ENCODE data around the gene CD84. TPM values are rescaled to one million over a fixed set of nuclear protein-coding genes. Genes with fewer than 3 reads are reported as not detected.

CD84 gene
- total RNA-seq, 1 experiment from 2014 or later = not detected

GRCh38 chr1:160612613-160613218 lies 33.4 kb upstream of the CD84 start:
- Histone ChIP-seq H3K27me3 (ENCODE audit: low read length) (peaks cover 89% of the 10 kb centered on the region), H3K9me3 (ENCODE audit: low read length) (no peaks in the 10 kb centered on the region), H3F3A (ENCODE audit: low read length, unreplicated experiment) (no peaks in the 10 kb centered on the region), H3K79me2 (ENCODE audit: low read length) (no peaks in the 10 kb centered on the region), H3K4me1 (ENCODE audit: insufficient read depth, low read length) (no peaks in the 10 kb centered on the region), H4K20me1 (ENCODE audit: low read length) (0 out of 2 replicates have a peak, but pooled peaks cover 3% of the 10 kb centered on the region), H3K36me3 (ENCODE audit: low read depth, low read length) (no peaks in the 10 kb centered on the region), H2AFZ (ENCODE audit: low read length) (no peak overlapping the region), H3K27ac (ENCODE audit: low read length) (no peak overlapping the region), H3K4me3 (ENCODE audit: low read length) (no peak overlapping the region), H3K9ac (ENCODE audit: low read length) (no peak overlapping the region), H3K9me2 (replicated peaks; ENCODE audit: low read length) (no peaks in the 10 kb centered on the region), H3K4me2 (ENCODE audit: low read length) (no peak overlapping the region)
- ATAC-seq (no peak), DNase-seq (no peak)
- POLR2A ChIA-PET (ENCODE audit: unreplicated experiment) = no interaction called here
- intact Hi-C loops (cut with micrococcal nuclease) = no loop called here
- CTCF ChIA-PET = no interaction called here
- TF ChIP-seq EZH2phosphoT487 (IDR thresholded peaks at IDR 0.05; ENCODE audit: borderline replicate concordance, low read length) (no peak), EZH2 (IDR thresholded peaks at IDR 0.05; ENCODE audit: low read length, unreplicated experiment) (no peak)
- TF ChIP-seq, protein P1, sequence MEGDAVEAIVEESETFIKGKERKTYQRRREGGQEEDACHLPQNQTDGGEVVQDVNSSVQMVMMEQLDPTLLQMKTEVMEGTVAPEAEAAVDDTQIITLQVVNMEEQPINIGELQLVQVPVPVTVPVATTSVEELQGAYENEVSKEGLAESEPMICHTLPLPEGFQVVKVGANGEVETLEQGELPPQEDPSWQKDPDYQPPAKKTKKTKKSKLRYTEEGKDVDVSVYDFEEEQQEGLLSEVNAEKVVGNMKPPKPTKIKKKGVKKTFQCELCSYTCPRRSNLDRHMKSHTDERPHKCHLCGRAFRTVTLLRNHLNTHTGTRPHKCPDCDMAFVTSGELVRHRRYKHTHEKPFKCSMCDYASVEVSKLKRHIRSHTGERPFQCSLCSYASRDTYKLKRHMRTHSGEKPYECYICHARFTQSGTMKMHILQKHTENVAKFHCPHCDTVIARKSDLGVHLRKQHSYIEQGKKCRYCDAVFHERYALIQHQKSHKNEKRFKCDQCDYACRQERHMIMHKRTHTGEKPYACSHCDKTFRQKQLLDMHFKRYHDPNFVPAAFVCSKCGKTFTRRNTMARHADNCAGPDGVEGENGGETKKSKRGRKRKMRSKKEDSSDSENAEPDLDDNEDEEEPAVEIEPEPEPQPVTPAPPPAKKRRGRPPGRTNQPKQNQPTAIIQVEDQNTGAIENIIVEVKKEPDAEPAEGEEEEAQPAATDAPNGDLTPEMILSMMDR (conservative IDR thresholded peaks at IDR 0.05; ENCODE audit: low read depth, low read length) = no peak
- BruUV-seq (replicated peaks) = no TSS peak

DNA sequence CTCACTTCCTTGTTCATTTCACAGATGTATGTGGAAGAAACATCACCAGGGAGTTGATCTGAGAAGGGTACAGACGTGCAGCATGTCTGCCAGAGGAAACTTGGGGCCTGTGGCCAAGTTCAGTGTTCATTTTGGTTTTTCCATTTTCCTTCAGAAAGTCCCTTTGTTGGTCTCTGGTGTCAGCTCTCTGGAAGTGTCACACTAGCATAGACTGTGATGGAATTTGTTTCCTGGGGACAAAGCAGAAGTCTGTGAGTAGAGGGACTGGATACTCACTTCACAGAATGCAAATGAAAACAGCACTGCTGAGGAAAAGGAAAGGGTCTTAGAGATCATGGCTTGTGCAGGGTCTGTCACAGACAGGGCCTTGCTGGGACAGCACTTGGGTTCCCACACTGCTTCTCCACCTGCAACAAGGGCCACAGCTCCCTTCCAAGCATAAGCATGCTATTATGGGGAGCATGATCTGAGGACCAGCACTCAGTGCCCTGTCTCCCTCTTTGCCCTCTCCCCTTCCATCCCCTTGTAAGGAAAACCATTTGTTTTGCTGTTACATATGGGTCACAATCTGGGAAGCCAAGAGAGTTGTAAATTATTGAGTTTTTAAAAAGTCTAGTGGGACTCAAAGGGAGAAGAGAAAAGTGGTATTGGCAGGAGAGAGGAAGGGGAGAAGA lies 31.4 kb upstream of the CD84 start:
- no peak for TF ChIP-seq EZH2phosphoT487 (IDR thresholded peaks at IDR 0.05; ENCODE audit: borderline replicate concordance, low read length)
- no peak for TF ChIP-seq EZH2 (IDR thresholded peaks at IDR 0.05; ENCODE audit: low read length, unreplicated experiment)
- TF ChIP-seq, protein P1 (conservative IDR thresholded peaks at IDR 0.05; ENCODE audit: low read depth, low read length) = no peak
- Histone ChIP-seq H3F3A (ENCODE audit: low read length, unreplicated experiment) (no peaks in the 10 kb centered on the region), H3K36me3 (ENCODE audit: low read depth, low read length) (no peaks in the 10 kb centered on the region), H4K20me1 (ENCODE audit: low read length) (0 out of 2 replicates have a peak, but pooled peaks cover 3% of the 10 kb centered on the region), H3K27ac (ENCODE audit: low read length) (no peak overlapping the region), H3K79me2 (ENCODE audit: low read length) (no peaks in the 10 kb centered on the region), H3K9me3 (ENCODE audit: low read length) (no peaks in the 10 kb centered on the region), H3K9ac (ENCODE audit: low read length) (no peak overlapping the region), H3K9me2 (replicated peaks; ENCODE audit: low read length) (no peaks in the 10 kb centered on the region), H3K4me1 (ENCODE audit: insufficient read depth, low read length) (no peaks in the 10 kb centered on the region), H2AFZ (ENCODE audit: low read length) (no peak overlapping the region), H3K4me2 (ENCODE audit: low read length) (no peak overlapping the region), H3K4me3 (ENCODE audit: low read length) (no peak overlapping the region), H3K27me3 (ENCODE audit: low read length) (peaks cover 70% of the 10 kb centered on the region)
- no TSS peak for BruUV-seq (replicated peaks)
- ChIA-PET POLR2A (ENCODE audit: unreplicated experiment) (no interaction called here), CTCF (no interaction called here)
- no peak for ATAC-seq
- DNase-seq = no peak
- intact Hi-C loops (cut with micrococcal nuclease) = no loop called here

GRCh38 chr1:160608941-160609340 lies 29.6 kb upstream of the CD84 start:
- no peak for ATAC-seq
- no peaks in the 10 kb centered on the region for H3K36me3 ChIP-seq (ENCODE audit: low read depth, low read length)

More at GRCh38 chr1:160608941-160609340, 29.6 kb upstream of the CD84 start:
- H3K27me3 ChIP-seq (ENCODE audit: low read length) = peaks cover 60% of the 10 kb centered on the region
- TF ChIP-seq EZH2phosphoT487 (IDR thresholded peaks at IDR 0.05; ENCODE audit: borderline replicate concordance, low read length) (no peak), EZH2 (IDR thresholded peaks at IDR 0.05; ENCODE audit: low read length, unreplicated experiment) (no peak)
- TF ChIP-seq, protein P1 (conservative IDR thresholded peaks at IDR 0.05; ENCODE audit: low read depth, low read length) = no peak
- H3K4me3 ChIP-seq (ENCODE audit: low read length) = no peak overlapping the region
- H3K27ac ChIP-seq (ENCODE audit: low read length) = no peak overlapping the region
- H2AFZ ChIP-seq (ENCODE audit: low read length) = no peak overlapping the region
- DNase-seq = no peak
- H3K4me1 ChIP-seq (ENCODE audit: insufficient read depth, low read length) = no peaks in the 10 kb centered on the region
- ChIA-PET CTCF (no interaction called here), POLR2A (ENCODE audit: unreplicated experiment) (no interaction called here)
- no peaks in the 10 kb centered on the region for H3K9me2 ChIP-seq (replicated peaks; ENCODE audit: low read length)
- no peak overlapping the region for H3K9ac ChIP-seq (ENCODE audit: low read length)
- H3K79me2 ChIP-seq (ENCODE audit: low read length) = no peaks in the 10 kb centered on the region
- H3K9me3 ChIP-seq (ENCODE audit: low read length) = no peaks in the 10 kb centered on the region
- H3F3A ChIP-seq (ENCODE audit: low read length, unreplicated experiment) = no peaks in the 10 kb centered on the region
- no peak overlapping the region for H3K4me2 ChIP-seq (ENCODE audit: low read length)
- intact Hi-C loops (cut with micrococcal nuclease) = no loop called here
- no TSS peak for BruUV-seq (replicated peaks)
- 0 out of 2 replicates have a peak, but pooled peaks cover 3% of the 10 kb centered on the region for H4K20me1 ChIP-seq (ENCODE audit: low read length)

All from PC-3 (cell line).